Endodermal cell (in vitro differentiated cells): ENCODE results near the gene EPHX1. TPM values are rescaled to one million over a fixed set of nuclear protein-coding genes. Genes with fewer than 3 reads are reported as not detected.

ENCODE experiments used
- DNase-seq: peaks from one replicate; pipeline ENCODE4 v3.0.0-alpha.2; 2017
- H3K27ac ChIP-seq: 2 replicates; pipeline ENCODE4 v1.5.1; 2013; ENCODE audit warnings: mild to moderate bottlenecking, low read depth, low read length, moderate library complexity
- H3K27me3 ChIP-seq: 2 replicates; pipeline ENCODE4 v1.6.1; 2013; ENCODE audit warnings: mild to moderate bottlenecking, low read length, moderate library complexity; ENCODE audit not compliant: insufficient read depth, control insufficient read depth, poor library complexity, severe bottlenecking
- H3K36me3 ChIP-seq: 2 replicates; pipeline ENCODE4 v1.7.0; 2013; ENCODE audit warnings: mild to moderate bottlenecking, low read length, moderate library complexity; ENCODE audit not compliant: control insufficient read depth, insufficient read depth
- H3K4me1 ChIP-seq: one replicate; pipeline ENCODE4 v1.7.0; 2013; ENCODE audit warnings: low read length; ENCODE audit not compliant: control insufficient read depth, insufficient read depth
- H3K4me3 ChIP-seq: 2 replicates; pipeline ENCODE4 v1.5.1; 2013; ENCODE audit warnings: mild to moderate bottlenecking, low read length, moderate library complexity
- H3K9ac ChIP-seq: 2 replicates; pipeline ENCODE4 v1.6.1; 2013; ENCODE audit warnings: mild to moderate bottlenecking, low read length, moderate library complexity; ENCODE audit not compliant: poor library complexity, severe bottlenecking; ENCODE audit errors: extremely low read depth
- H3K9me3 ChIP-seq: 2 replicates; pipeline ENCODE4 v1.6.1; 2013; ENCODE audit warnings: mild to moderate bottlenecking, low read length, moderate library complexity; ENCODE audit not compliant: control insufficient read depth
- H3K27ac Mint-ChIP-seq: 2 replicates; pipeline ENCODE4 v1.8.0; 2020; ENCODE audit warnings: mixed read lengths
- H3K27me3 Mint-ChIP-seq: 2 replicates; pipeline ENCODE4 v1.8.0; 2021; ENCODE audit warnings: mild to moderate bottlenecking, mixed read lengths; ENCODE audit not compliant: insufficient read depth
- H3K36me3 Mint-ChIP-seq: 2 replicates; pipeline ENCODE4 v1.8.0; 2020; ENCODE audit warnings: low read depth, mixed read lengths
- H3K4me1 Mint-ChIP-seq: 2 replicates; pipeline ENCODE4 v1.8.0; 2020; ENCODE audit warnings: mixed read lengths
- H3K4me3 Mint-ChIP-seq: 2 replicates; pipeline ENCODE4 v1.8.0; 2020; ENCODE audit warnings: mild to moderate bottlenecking, moderate library complexity, mixed read lengths
- H3K9me3 Mint-ChIP-seq: 2 replicates; pipeline ENCODE4 v1.8.0; 2020; ENCODE audit warnings: mild to moderate bottlenecking, mixed read lengths
- CTCF ChIP-seq: fragments of 200-600 bp; sonication (generic); conservative IDR thresholded peaks from 2 replicates; pipeline ENCODE4 v1.5.0; 2021; ENCODE audit warnings: antibody characterized with exemption, mild to moderate bottlenecking
- WGBS, 2 experiments: methylation state at CpG; one replicate each; pipeline versions ENCODE4 v1.1.5 to v1.1.7; 2013; ENCODE audit warnings: missing lambda C conversion rate in 2 of 2, mixed read lengths in 1 of 2; ENCODE audit not compliant: insufficient coverage in 1 of 2, insufficient read length in 1 of 2; 5-methylcytosine and 5-hydroxymethylcytosine counted together
- total RNA-seq, 2 donors: library from RNA; stranded (reverse); fragmentation: NEBNext Ultra II Directional in 1 of 2; extraction: Animal tissue kit (Norgen Biotek cat#: 25700) in 1 of 2; gene quantifications; 2 replicates in 1 of 2; 3 replicates in 1 of 2; pipeline ENCODE4 v1.2.1, GENCODE V29; 2021

The EPHX1 gene
- total RNA-seq, 2 donors from 2014 or later = 49.2 to 84.1 TPM

- Mint-ChIP-seq H3K9me3 (no peaks in the 10 kb centered on the region), H3K27me3 (peaks cover 2% of the 10 kb centered on the region), H3K4me3 (peak overlapping the region; percentile 81), H3K27ac (peak overlapping the region; percentile 96), H3K36me3 (peaks cover 11% of the 10 kb centered on the region), H3K4me1 (peaks cover 28% of the 10 kb centered on the region)
- Histone ChIP-seq H3K27me3 (no peaks in the 10 kb centered on the region), H3K4me1 (peaks cover 19% of the 10 kb centered on the region), H3K9ac (peak overlapping the region; percentile 76), H3K9me3 (no peaks in the 10 kb centered on the region), H3K27ac (no peak overlapping the region), H3K36me3 (peaks cover 37% of the 10 kb centered on the region), H3K4me3 (peak overlapping the region; percentile 89)
- TF ChIP-seq CTCF = peak; percentile 81
- peak; percentile 85 for DNase-seq
- WGBS, 2 experiments = 62 to 70% methylated on average over 7 to 8 of the region's 10 CpGs
These were observed 1.9 kb downstream of the EPHX1 start for GRCh38 chr1:225811622-225812487.

GRCh38 chr1:225812488-225813213 lies 2.7 kb downstream of the EPHX1 start:
- no peak for TF ChIP-seq CTCF
- H3K36me3 Mint-ChIP-seq = peaks cover 11% of the 10 kb centered on the region
- Histone ChIP-seq H3K36me3 (peaks cover 41% of the 10 kb centered on the region), H3K4me3 (peak overlapping the region; percentile 89), H3K4me1 (peaks cover 25% of the 10 kb centered on the region), H3K9ac (no peak overlapping the region), H3K9me3 (no peaks in the 10 kb centered on the region), H3K27me3 (no peaks in the 10 kb centered on the region), H3K27ac (peak overlapping the region; percentile 24)
- DNase-seq = no peak
- no peak overlapping the region for H3K27ac Mint-ChIP-seq
- H3K4me1 Mint-ChIP-seq = peaks cover 36% of the 10 kb centered on the region
- 93 to 95% methylated on average over 6 to 8 of the region's 8 CpGs for WGBS, 2 experiments
- peaks cover 2% of the 10 kb centered on the region for H3K27me3 Mint-ChIP-seq
- no peak overlapping the region for H3K4me3 Mint-ChIP-seq
- H3K9me3 Mint-ChIP-seq = no peaks in the 10 kb centered on the region

- no peaks in the 10 kb centered on the region for H3K27me3 Mint-ChIP-seq
- H3K4me1 Mint-ChIP-seq = peaks cover 44% of the 10 kb centered on the region
- H3K9me3 Mint-ChIP-seq = no peaks in the 10 kb centered on the region
- peak overlapping the region; percentile 58 for H3K27ac Mint-ChIP-seq
- H3K4me1 ChIP-seq = peaks cover 28% of the 10 kb centered on the region
- no peaks in the 10 kb centered on the region for H3K9me3 ChIP-seq
- H3K36me3 ChIP-seq = peaks cover 45% of the 10 kb centered on the region
- peak; percentile 67 for DNase-seq
- no peak overlapping the region for H3K9ac ChIP-seq
- H3K4me3 Mint-ChIP-seq = no peak overlapping the region
- 87 to 89% methylated on average over 6 to 10 of the region's 10 CpGs for WGBS, 2 experiments
- H3K27me3 ChIP-seq = no peaks in the 10 kb centered on the region
- H3K27ac ChIP-seq = peak overlapping the region; percentile 24
- peak overlapping the region; percentile 89 for H3K4me3 ChIP-seq
- peaks cover 13% of the 10 kb centered on the region for H3K36me3 Mint-ChIP-seq
- TF ChIP-seq CTCF = no peak
These were observed 3.5 kb downstream of the EPHX1 start for GRCh38 chr1:225813214-225813964.
